ENCODE data around the gene HOXB9. TPM values are rescaled to one million over a fixed set of nuclear protein-coding genes. Genes with fewer than 3 reads are reported as not detected.

HOXB9 gene
- total and polyA plus RNA-seq, 9 of the 15 experiments (the other 6 are each of a cell fraction or from before 2014, with no cell fraction given): 3.1 to 196 (median 77.6) TPM

DNA sequence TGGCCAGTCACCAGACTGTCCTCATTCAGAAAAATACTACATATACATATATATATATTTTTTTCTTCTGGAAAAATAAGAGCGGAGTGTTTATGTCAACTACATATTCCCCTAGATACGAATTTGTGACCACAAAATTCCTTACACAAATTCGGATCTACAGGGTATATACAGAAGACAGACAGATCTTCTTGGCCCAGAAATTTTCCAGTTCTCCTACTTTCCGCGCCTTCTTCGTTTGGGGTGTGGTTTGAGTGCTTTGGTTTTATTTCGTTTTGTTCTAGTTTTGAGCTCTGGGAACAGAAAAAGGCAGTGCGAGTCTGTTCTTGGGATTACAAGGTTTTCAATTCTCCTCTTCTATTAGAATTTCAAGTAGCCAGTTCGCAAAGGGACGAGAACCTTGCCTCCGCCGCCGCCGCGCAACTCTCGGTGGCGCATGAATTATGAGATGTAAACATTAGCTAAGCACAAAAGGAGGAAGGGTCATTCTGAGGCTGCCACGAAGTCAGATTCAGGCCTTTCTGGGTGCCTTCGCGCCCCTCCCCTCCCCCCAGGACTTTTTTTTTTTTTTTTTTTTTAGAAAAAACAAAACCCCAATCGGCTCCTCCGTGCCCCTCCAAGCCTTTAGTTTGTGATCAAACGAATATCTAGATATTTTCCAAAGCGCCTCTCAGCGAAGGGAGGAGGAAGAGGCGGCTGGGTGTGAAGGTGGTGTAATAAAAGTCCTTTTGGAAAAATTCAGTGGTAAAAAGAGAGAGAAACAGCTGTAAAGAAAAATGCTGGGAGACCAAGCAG is 46.2 kb downstream of the HOXB9 start (continued):
- TF ChIP-seq, protein P1, sequence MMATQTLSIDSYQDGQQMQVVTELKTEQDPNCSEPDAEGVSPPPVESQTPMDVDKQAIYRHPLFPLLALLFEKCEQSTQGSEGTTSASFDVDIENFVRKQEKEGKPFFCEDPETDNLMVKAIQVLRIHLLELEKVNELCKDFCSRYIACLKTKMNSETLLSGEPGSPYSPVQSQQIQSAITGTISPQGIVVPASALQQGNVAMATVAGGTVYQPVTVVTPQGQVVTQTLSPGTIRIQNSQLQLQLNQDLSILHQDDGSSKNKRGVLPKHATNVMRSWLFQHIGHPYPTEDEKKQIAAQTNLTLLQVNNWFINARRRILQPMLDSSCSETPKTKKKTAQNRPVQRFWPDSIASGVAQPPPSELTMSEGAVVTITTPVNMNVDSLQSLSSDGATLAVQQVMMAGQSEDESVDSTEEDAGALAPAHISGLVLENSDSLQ (IDR thresholded peaks at IDR 0.05): peak; percentile 68
- TF ChIP-seq, protein P2, sequence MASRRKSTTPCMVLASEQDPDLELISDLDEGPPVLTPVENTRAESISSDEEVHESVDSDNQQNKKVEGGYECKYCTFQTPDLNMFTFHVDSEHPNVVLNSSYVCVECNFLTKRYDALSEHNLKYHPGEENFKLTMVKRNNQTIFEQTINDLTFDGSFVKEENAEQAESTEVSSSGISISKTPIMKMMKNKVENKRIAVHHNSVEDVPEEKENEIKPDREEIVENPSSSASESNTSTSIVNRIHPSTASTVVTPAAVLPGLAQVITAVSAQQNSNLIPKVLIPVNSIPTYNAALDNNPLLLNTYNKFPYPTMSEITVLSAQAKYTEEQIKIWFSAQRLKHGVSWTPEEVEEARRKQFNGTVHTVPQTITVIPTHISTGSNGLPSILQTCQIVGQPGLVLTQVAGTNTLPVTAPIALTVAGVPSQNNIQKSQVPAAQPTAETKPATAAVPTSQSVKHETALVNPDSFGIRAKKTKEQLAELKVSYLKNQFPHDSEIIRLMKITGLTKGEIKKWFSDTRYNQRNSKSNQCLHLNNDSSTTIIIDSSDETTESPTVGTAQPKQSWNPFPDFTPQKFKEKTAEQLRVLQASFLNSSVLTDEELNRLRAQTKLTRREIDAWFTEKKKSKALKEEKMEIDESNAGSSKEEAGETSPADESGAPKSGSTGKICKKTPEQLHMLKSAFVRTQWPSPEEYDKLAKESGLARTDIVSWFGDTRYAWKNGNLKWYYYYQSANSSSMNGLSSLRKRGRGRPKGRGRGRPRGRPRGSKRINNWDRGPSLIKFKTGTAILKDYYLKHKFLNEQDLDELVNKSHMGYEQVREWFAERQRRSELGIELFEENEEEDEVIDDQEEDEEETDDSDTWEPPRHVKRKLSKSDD (conservative IDR thresholded peaks at IDR 0.05; ENCODE audit: low read length): no peak
- TF ChIP-seq ZNF143 (CRISPR knock-in tag; IDR thresholded peaks at IDR 0.05): no peak
- TF ChIP-seq, protein P3, sequence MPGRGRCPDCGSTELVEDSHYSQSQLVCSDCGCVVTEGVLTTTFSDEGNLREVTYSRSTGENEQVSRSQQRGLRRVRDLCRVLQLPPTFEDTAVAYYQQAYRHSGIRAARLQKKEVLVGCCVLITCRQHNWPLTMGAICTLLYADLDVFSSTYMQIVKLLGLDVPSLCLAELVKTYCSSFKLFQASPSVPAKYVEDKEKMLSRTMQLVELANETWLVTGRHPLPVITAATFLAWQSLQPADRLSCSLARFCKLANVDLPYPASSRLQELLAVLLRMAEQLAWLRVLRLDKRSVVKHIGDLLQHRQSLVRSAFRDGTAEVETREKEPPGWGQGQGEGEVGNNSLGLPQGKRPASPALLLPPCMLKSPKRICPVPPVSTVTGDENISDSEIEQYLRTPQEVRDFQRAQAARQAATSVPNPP (IDR thresholded peaks at IDR 0.05; ENCODE audit: borderline replicate concordance, insufficient read depth, insufficient read length): no peak
- TF ChIP-seq, protein P4, sequence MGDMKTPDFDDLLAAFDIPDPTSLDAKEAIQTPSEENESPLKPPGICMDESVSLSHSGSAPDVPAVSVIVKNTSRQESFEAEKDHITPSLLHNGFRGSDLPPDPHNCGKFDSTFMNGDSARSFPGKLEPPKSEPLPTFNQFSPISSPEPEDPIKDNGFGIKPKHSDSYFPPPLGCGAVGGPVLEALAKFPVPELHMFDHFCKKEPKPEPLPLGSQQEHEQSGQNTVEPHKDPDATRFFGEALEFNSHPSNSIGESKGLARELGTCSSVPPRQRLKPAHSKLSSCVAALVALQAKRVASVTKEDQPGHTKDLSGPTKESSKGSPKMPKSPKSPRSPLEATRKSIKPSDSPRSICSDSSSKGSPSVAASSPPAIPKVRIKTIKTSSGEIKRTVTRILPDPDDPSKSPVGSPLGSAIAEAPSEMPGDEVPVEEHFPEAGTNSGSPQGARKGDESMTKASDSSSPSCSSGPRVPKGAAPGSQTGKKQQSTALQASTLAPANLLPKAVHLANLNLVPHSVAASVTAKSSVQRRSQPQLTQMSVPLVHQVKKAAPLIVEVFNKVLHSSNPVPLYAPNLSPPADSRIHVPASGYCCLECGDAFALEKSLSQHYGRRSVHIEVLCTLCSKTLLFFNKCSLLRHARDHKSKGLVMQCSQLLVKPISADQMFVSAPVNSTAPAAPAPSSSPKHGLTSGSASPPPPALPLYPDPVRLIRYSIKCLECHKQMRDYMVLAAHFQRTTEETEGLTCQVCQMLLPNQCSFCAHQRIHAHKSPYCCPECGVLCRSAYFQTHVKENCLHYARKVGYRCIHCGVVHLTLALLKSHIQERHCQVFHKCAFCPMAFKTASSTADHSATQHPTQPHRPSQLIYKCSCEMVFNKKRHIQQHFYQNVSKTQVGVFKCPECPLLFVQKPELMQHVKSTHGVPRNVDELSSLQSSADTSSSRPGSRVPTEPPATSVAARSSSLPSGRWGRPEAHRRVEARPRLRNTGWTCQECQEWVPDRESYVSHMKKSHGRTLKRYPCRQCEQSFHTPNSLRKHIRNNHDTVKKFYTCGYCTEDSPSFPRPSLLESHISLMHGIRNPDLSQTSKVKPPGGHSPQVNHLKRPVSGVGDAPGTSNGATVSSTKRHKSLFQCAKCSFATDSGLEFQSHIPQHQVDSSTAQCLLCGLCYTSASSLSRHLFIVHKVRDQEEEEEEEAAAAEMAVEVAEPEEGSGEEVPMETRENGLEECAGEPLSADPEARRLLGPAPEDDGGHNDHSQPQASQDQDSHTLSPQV (IDR thresholded peaks at IDR 0.05): peak; percentile 28
- no peak for TF ChIP-seq SAFB2 (IDR thresholded peaks at IDR 0.05; ENCODE audit: borderline replicate concordance, low read depth, low read length, severe bottlenecking)
- TF ChIP-seq ZNF79 (CRISPR knock-in tag; IDR thresholded peaks at IDR 0.05; ENCODE audit: low read depth): no peak
- TF ChIP-seq ZC3H11A (IDR thresholded peaks at IDR 0.05; ENCODE audit: low read depth, low read length): no peak
- TF ChIP-seq ZSCAN32 (CRISPR knock-in tag; IDR thresholded peaks at IDR 0.05): no peak
- TF ChIP-seq MAFF (IDR thresholded peaks at IDR 0.05; ENCODE audit: low read length): no peak
- TF ChIP-seq STAT5B (CRISPR knock-in tag; IDR thresholded peaks at IDR 0.05): no peak
- no peak for TF ChIP-seq ZNF431 (CRISPR knock-in tag; IDR thresholded peaks at IDR 0.05)
- no peak for TF ChIP-seq POLR2AphosphoS2 (IDR thresholded peaks at IDR 0.05; ENCODE audit: low read length)
- TF ChIP-seq, protein P5, sequence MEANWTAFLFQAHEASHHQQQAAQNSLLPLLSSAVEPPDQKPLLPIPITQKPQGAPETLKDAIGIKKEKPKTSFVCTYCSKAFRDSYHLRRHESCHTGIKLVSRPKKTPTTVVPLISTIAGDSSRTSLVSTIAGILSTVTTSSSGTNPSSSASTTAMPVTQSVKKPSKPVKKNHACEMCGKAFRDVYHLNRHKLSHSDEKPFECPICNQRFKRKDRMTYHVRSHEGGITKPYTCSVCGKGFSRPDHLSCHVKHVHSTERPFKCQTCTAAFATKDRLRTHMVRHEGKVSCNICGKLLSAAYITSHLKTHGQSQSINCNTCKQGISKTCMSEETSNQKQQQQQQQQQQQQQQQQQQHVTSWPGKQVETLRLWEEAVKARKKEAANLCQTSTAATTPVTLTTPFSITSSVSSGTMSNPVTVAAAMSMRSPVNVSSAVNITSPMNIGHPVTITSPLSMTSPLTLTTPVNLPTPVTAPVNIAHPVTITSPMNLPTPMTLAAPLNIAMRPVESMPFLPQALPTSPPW (CRISPR knock-in tag; IDR thresholded peaks at IDR 0.05): peak; percentile 65
- no peak for TF ChIP-seq NCOR1 (IDR thresholded peaks at IDR 0.05)
- TF ChIP-seq SMAD4 (CRISPR knock-in tag; conservative IDR thresholded peaks at IDR 0.05): peak; percentile 26; the same call in 1 of the 2 replicates
- TF ChIP-seq POLR2H (tag; IDR thresholded peaks at IDR 0.05; ENCODE audit: low read depth): peak; percentile 41; the same call in 1 of the 2 replicates

Measured in K562 (cell line).